Esophagus muscularis mucosa (tissue), 4 donors: Measurements from ENCODE around the gene IFT43. TPM values are rescaled to one million over a fixed set of nuclear protein-coding genes. Genes with fewer than 3 reads are reported as not detected.

Experiments
- DNase-seq: peaks from one replicate; pipeline ENCODE4 v3.0.0-alpha.2; 2017; ENCODE audit errors: extremely low spot score
- H3K27ac ChIP-seq, 4 donors: fragments of 200-600 bp; sonication (generic); replicated peaks in 1 of 4; 1 replicate in 3 of 4; 2 replicates in 1 of 4; pipeline ENCODE4 v1.5.1; 2016 to 2019; ENCODE audit warnings: mild to moderate bottlenecking in 1 of 4
- H3K27me3 ChIP-seq, 4 donors: fragments of 200-600 bp; sonication (generic); one replicate each; pipeline versions ENCODE4 v1.5.1 to v1.6.0; 2016 to 2019
- H3K36me3 ChIP-seq, 4 donors: fragments of 200-600 bp; sonication (generic); one replicate each; pipeline ENCODE4 v1.5.1; 2016 to 2019
- H3K4me1 ChIP-seq, 4 donors: fragments of 200-600 bp; sonication (generic); one replicate each; pipeline ENCODE4 v1.5.1; 2016 to 2019
- H3K4me3 ChIP-seq, 4 donors: fragments of 200-600 bp; sonication (generic); 1 replicate in 2 of 4; 2 replicates in 2 of 4; pipeline ENCODE4 v1.5.1; 2016 to 2019; ENCODE audit warnings: mild to moderate bottlenecking in 4 of 4, moderate library complexity in 1 of 4
- H3K9me3 ChIP-seq, 4 donors: fragments of 200-600 bp; sonication (generic); 1 replicate in 3 of 4; 2 replicates in 1 of 4; pipeline ENCODE4 v1.5.1; 2016 to 2019
- CTCF ChIP-seq, 3 experiments: fragments of 200-600 bp in 2 of 3; fragments of 450-650 bp in 1 of 3; sonication (generic) in 2 of 3; IDR thresholded peaks; one replicate each; pipeline ENCODE4 v1.5.1; 2017 to 2019; ENCODE audit warnings: antibody characterized with exemption in 3 of 3, mild to moderate bottlenecking in 2 of 3, moderate library complexity in 1 of 3
- EP300 ChIP-seq: sonication (generic); formaldehyde crosslinking; IDR thresholded peaks from one replicate; pipeline ENCODE4 v1.6.1; 2017; ENCODE audit warnings: antibody characterized with exemption
- POLR2A ChIP-seq: fragments of 450-650 bp; IDR thresholded peaks from one replicate; pipeline ENCODE4 v1.6.1; 2017; ENCODE audit warnings: antibody characterized with exemption, moderate library complexity, mild to moderate bottlenecking, low read depth
- POLR2AphosphoS5 ChIP-seq, 2 donors: sonication (generic); formaldehyde crosslinking; IDR thresholded peaks; one replicate each; pipeline ENCODE4 v1.6.1; 2017; ENCODE audit warnings: antibody characterized with exemption in 2 of 2
- WGBS: methylation state at CpG from one replicate; pipeline ENCODE4 v1.1.5; 2018; 5-methylcytosine and 5-hydroxymethylcytosine counted together
- intact Hi-C: fragments of 100-400 bp; cut with DNase I; formaldehyde crosslinking; loops from one replicate; pipeline ENCODE4 v1.15.1; 2023
- total RNA-seq, 4 donors: library from RNA; depleted of rRNA; stranded (reverse); fragments of >200 nt; gene quantifications; one replicate each; pipeline versions ENCODE4 v1.1.0 to v1.2.1, GENCODE V29; 2016

IFT43 gene
- total RNA-seq, 4 donors from 2014 or later: 36.7 to 51.0 (median 42.3) TPM

- 56% methylated on average over 9 of the region's 10 CpGs for WGBS
- peak overlapping the region in 2 of 4 donors; percentile 17 to 99 for H3K27ac ChIP-seq
- H3K9me3 ChIP-seq: no peaks in the 10 kb centered on the region
- no peaks in the 10 kb centered on the region for H3K36me3 ChIP-seq
- intact Hi-C loops: loop anchor here (2.0 to 5.0 kb wide), 2 partner anchors 71 to 181 kb away; no protein-coding TSS in a partner anchor
- no peaks in the 10 kb centered on the region for H3K27me3 ChIP-seq
- H3K4me3 ChIP-seq: peak overlapping the region in 1 of 4 donors; percentile 77
- no peak for DNase-seq
- H3K4me1 ChIP-seq: peaks cover 33 to 61% (median 59%) of the 10 kb centered on the region in 4 donors
- no peak for TF ChIP-seq POLR2A
- TF ChIP-seq EP300: no peak
- no peak for TF ChIP-seq POLR2AphosphoS5 (IDR thresholded peaks at IDR 0.05)
- TF ChIP-seq CTCF (IDR thresholded peaks at IDR 0.05): no peak
Measured at GRCh38 chr14:75978249-75978731, 7.3 kb upstream of the IFT43 start.

GRCh38 chr14:75979071-75979571 lies 6.4 kb upstream of the IFT43 start:
- DNase-seq: no peak
- peaks cover 33 to 63% (median 59%) of the 10 kb centered on the region in 4 donors for H3K4me1 ChIP-seq
- 34% methylated on average over 8 of the region's 14 CpGs for WGBS

GRCh38 chr14:75979648-75980565 lies 5.7 kb upstream of the IFT43 start:
- H3K4me3 ChIP-seq: peak overlapping the region; percentile 75 to 92 (median 80)
- H3K36me3 ChIP-seq: no peaks in the 10 kb centered on the region
- H3K27me3 ChIP-seq: no peaks in the 10 kb centered on the region
- peaks cover 33 to 63% (median 62%) of the 10 kb centered on the region in 4 donors for H3K4me1 ChIP-seq
- peak overlapping the region; percentile 96 to 99 (median 98) for H3K27ac ChIP-seq
- TF ChIP-seq POLR2AphosphoS5 (IDR thresholded peaks at IDR 0.05) (peak in 1 of 2 donors; percentile 48), EP300 (no peak), POLR2A (no peak)
- DNase-seq: no peak
- H3K9me3 ChIP-seq: no peaks in the 10 kb centered on the region
- 44% methylated on average over 27 of the region's 27 CpGs for WGBS
- intact Hi-C loops: loop anchor here (2.0 to 5.0 kb wide), 2 partner anchors 73 to 183 kb away; no protein-coding TSS in a partner anchor

More at GRCh38 chr14:75979071-75979571, 6.4 kb upstream of the IFT43 start:
- H3K9me3 ChIP-seq: no peaks in the 10 kb centered on the region
- peak overlapping the region; percentile 96 to 99 (median 98) for H3K27ac ChIP-seq
- H3K27me3 ChIP-seq: no peaks in the 10 kb centered on the region
- intact Hi-C loops: loop anchor here (2.0 to 5.0 kb wide), 2 partner anchors 72 to 182 kb away; no protein-coding TSS in a partner anchor
- peak overlapping the region; percentile 75 to 92 (median 80) for H3K4me3 ChIP-seq
- TF ChIP-seq CTCF (IDR thresholded peaks at IDR 0.05) (peak; percentile 53 to 63 (median 61)), POLR2A (no peak)
- H3K36me3 ChIP-seq: no peaks in the 10 kb centered on the region

- TF ChIP-seq EP300: no peak
- no peak for TF ChIP-seq CTCF (IDR thresholded peaks at IDR 0.05)
- no peak for TF ChIP-seq POLR2A
- peak in 1 of 2 donors; percentile 25 for TF ChIP-seq POLR2AphosphoS5 (IDR thresholded peaks at IDR 0.05)
- Histone ChIP-seq H3K36me3 (no peaks in the 10 kb centered on the region), H3K27me3 (no peaks in the 10 kb centered on the region), H3K4me1 (peaks cover 38 to 69% (median 68%) of the 10 kb centered on the region in 4 donors), H3K9me3 (no peaks in the 10 kb centered on the region), H3K4me3 (peak overlapping the region; percentile 75 to 92 (median 80)), H3K27ac (peak overlapping the region; percentile 96 to 99 (median 98))
- DNase-seq: no peak
- WGBS: 23% methylated on average over 8 of the region's 8 CpGs
- intact Hi-C loops: no loop called here
Measured at GRCh38 chr14:75980856-75981255, 4.7 kb upstream of the IFT43 start.
